ENCODE results near the gene ACTN2.

The ACTN2 gene

GRCh38 chr1:236733653-236734052 is 47.4 kb downstream of the ACTN2 start:
- Mint-ChIP-seq H3K27me3 (ENCODE audit: low read depth, poor library complexity) (no peaks in the 10 kb centered on the region), H3K4me1 (peaks cover 5% of the 10 kb centered on the region), H3K36me3 (ENCODE audit: low read depth) (no peaks in the 10 kb centered on the region), H3K27ac (no peak overlapping the region), H3K4me3 (no peak overlapping the region), H3K9me3 (no peaks in the 10 kb centered on the region)
- no peak for DNase-seq
- no peak for TF ChIP-seq CTCF (IDR thresholded peaks at IDR 0.05)

- Mint-ChIP-seq H3K27me3 (ENCODE audit: low read depth, poor library complexity) (peaks cover 3% of the 10 kb centered on the region), H3K9me3 (no peaks in the 10 kb centered on the region), H3K4me1 (peaks cover 5% of the 10 kb centered on the region), H3K36me3 (ENCODE audit: low read depth) (no peaks in the 10 kb centered on the region), H3K27ac (no peak overlapping the region), H3K4me3 (no peak overlapping the region)
- DNase-seq, result no peak
- no peak for TF ChIP-seq CTCF (IDR thresholded peaks at IDR 0.05)
Observed at GRCh38 chr1:236734141-236734765, 48.0 kb downstream of the ACTN2 start.

- peaks cover 9% of the 10 kb centered on the region for H3K36me3 Mint-ChIP-seq (ENCODE audit: low read depth)
- peaks cover 8% of the 10 kb centered on the region for H3K4me1 Mint-ChIP-seq
- H3K27me3 Mint-ChIP-seq (ENCODE audit: low read depth, poor library complexity), result peaks cover 7% of the 10 kb centered on the region
- peaks cover 3% of the 10 kb centered on the region for H3K9me3 Mint-ChIP-seq
- DNase-seq, result no peak
- no peak for TF ChIP-seq CTCF (IDR thresholded peaks at IDR 0.05)
- no peak overlapping the region for H3K4me3 Mint-ChIP-seq
- H3K27ac Mint-ChIP-seq, result no peak overlapping the region
Observed at GRCh38 chr1:236736761-236737160, 50.5 kb downstream of the ACTN2 start.

GRCh38 chr1:236741753-236742152 is 55.5 kb downstream of the ACTN2 start:
- Mint-ChIP-seq H3K4me1 (peaks cover 4% of the 10 kb centered on the region), H3K9me3 (peaks cover 3% of the 10 kb centered on the region), H3K4me3 (no peak overlapping the region), H3K27me3 (ENCODE audit: low read depth, poor library complexity) (peaks cover 7% of the 10 kb centered on the region), H3K27ac (no peak overlapping the region), H3K36me3 (ENCODE audit: low read depth) (peaks cover 9% of the 10 kb centered on the region)
- TF ChIP-seq CTCF (IDR thresholded peaks at IDR 0.05), result no peak
- no peak for DNase-seq

GRCh38 chr1:236742421-236743160 is 56.3 kb downstream of the ACTN2 start:
- peaks cover 9% of the 10 kb centered on the region for H3K36me3 Mint-ChIP-seq (ENCODE audit: low read depth)
- H3K27me3 Mint-ChIP-seq (ENCODE audit: low read depth, poor library complexity), result peaks cover 7% of the 10 kb centered on the region
- H3K4me1 Mint-ChIP-seq, result peaks cover 4% of the 10 kb centered on the region
- TF ChIP-seq CTCF (IDR thresholded peaks at IDR 0.05), result no peak
- DNase-seq, result no peak
- no peak overlapping the region for H3K27ac Mint-ChIP-seq
- H3K9me3 Mint-ChIP-seq, result peaks cover 3% of the 10 kb centered on the region
- H3K4me3 Mint-ChIP-seq, result no peak overlapping the region

GRCh38 chr1:236744533-236744932 is 58.2 kb downstream of the ACTN2 start:
- H3K4me1 Mint-ChIP-seq, result peaks cover 4% of the 10 kb centered on the region
- H3K4me3 Mint-ChIP-seq, result no peak overlapping the region
- peaks cover 8% of the 10 kb centered on the region for H3K36me3 Mint-ChIP-seq (ENCODE audit: low read depth)
- no peak overlapping the region for H3K27ac Mint-ChIP-seq
- no peak for TF ChIP-seq CTCF (IDR thresholded peaks at IDR 0.05)
- H3K9me3 Mint-ChIP-seq, result peaks cover 3% of the 10 kb centered on the region
- H3K27me3 Mint-ChIP-seq (ENCODE audit: low read depth, poor library complexity), result peaks cover 4% of the 10 kb centered on the region
- no peak for DNase-seq

Data from nephron progenitor cell (in vitro differentiated cells).